HTERT RPE-1 (cell line): ENCODE data around the gene AVP.

Source experiments
- in situ Hi-C: fragments of 300-500 bp; cut with MboI; formaldehyde crosslinking; loops from 4 replicates; pipeline ENCODE4 v1.14.3; 2020; ENCODE audit warnings: low sequenced_read_pairs

AVP gene

GRCh38 chr20:3051385-3052019 lies 33.0 kb downstream of the AVP start:
- in situ Hi-C loops = no loop called here

GRCh38 chr20:3047486-3048419 lies 36.8 kb downstream of the AVP start:
- in situ Hi-C loops = no loop called here

GRCh38 chr20:3046677-3047462 lies 37.7 kb downstream of the AVP start:
- in situ Hi-C loops = no loop called here

GRCh38 chr20:3045816-3046676 lies 38.5 kb downstream of the AVP start, which contains the start of gene MRPS26:
MRPS26 (plus strand) TSS chr20:3046052; CDS start chr20:3046069, 17 bp downstream.
- in situ Hi-C loops = no loop called here

- in situ Hi-C loops = no loop called here
Measured at GRCh38 chr20:3045042-3045815, 39.3 kb downstream of the AVP start.

- in situ Hi-C loops = no loop called here
Measured at GRCh38 chr20:3044336-3044965, 40.1 kb downstream of the AVP start.

- in situ Hi-C loops = no loop called here
Measured at GRCh38 chr20:3043322-3043721, 41.2 kb downstream of the AVP start, which contains the start of gene GNRH2. GNRH2 (plus strand) TSS chr20:3043622; CDS start chr20:3044415, 793 bp downstream.

GRCh38 chr20:3042625-3043024 lies 41.9 kb downstream of the AVP start:
- in situ Hi-C loops = no loop called here

GRCh38 chr20:3041854-3042409 lies 42.6 kb downstream of the AVP start:
- in situ Hi-C loops = no loop called here

- in situ Hi-C loops = no loop called here
Measured at GRCh38 chr20:3040086-3040485, 44.4 kb downstream of the AVP start.

- in situ Hi-C loops = no loop called here
Measured at GRCh38 chr20:3039426-3039825, 45.1 kb downstream of the AVP start.

- in situ Hi-C loops = no loop called here
Measured at GRCh38 chr20:3038454-3038853, 46.1 kb downstream of the AVP start.

GRCh38 chr20:3037654-3038053 lies 46.9 kb downstream of the AVP start:
- in situ Hi-C loops = no loop called here

- in situ Hi-C loops = no loop called here
Measured at GRCh38 chr20:3032624-3033023, 51.9 kb downstream of the AVP start.
